ENCODE results near the gene IFI35. TPM values are rescaled to one million over a fixed set of nuclear protein-coding genes. Genes with fewer than 3 reads are reported as not detected.

The IFI35 gene
- total RNA-seq, 1 experiment from 2014 or later, result 42.6 TPM

- ATAC-seq, result peak; percentile 78
- no peak for DNase-seq (ENCODE audit: low read depth, low spot score)
- Histone ChIP-seq H3K9me3 (ENCODE audit: control insufficient read depth, insufficient read depth, low read depth, low read length) (no peaks in the 10 kb centered on the region), H3K4me1 (ENCODE audit: control insufficient read depth, insufficient read depth, low read length) (peaks cover 11% of the 10 kb centered on the region; the same call in 1 of the 2 replicates), H3K27ac (ENCODE audit: low read length) (no peak overlapping the region), H3K36me3 (ENCODE audit: control insufficient read depth, insufficient read depth, low read length) (peaks cover 5% of the 10 kb centered on the region), H3K27me3 (ENCODE audit: control insufficient read depth, insufficient read depth, low read length) (no peaks in the 10 kb centered on the region), H3K4me3 (ENCODE audit: low read depth in 2 of 2, low read length in 2 of 2) (no peak overlapping the region)
- intact Hi-C loops (cut with micrococcal nuclease; ENCODE audit: unreplicated experiment) (no loop called here), in situ Hi-C loops (cut with HindIII; ENCODE audit: low pct_unique_long_range_greater_than_20kb, low sequenced_read_pairs) (no loop called here)
- ChIA-PET POLR2A (no interaction called here), CTCF (interaction anchor here (0.6 kb wide), 1 partner anchor 8 kb away, joined by 3 read pairs; the partner anchor contains the start of gene RPL27)
- no TSS peak for BruUV-seq (replicated peaks)
- no peak for TF ChIP-seq SIN3A (IDR thresholded peaks at IDR 0.05; ENCODE audit: borderline replicate concordance, insufficient read depth, low read depth, low read length)
Measured at GRCh38 chr17:42989726-42990652, 16.6 kb upstream of the IFI35 start.

DNA sequence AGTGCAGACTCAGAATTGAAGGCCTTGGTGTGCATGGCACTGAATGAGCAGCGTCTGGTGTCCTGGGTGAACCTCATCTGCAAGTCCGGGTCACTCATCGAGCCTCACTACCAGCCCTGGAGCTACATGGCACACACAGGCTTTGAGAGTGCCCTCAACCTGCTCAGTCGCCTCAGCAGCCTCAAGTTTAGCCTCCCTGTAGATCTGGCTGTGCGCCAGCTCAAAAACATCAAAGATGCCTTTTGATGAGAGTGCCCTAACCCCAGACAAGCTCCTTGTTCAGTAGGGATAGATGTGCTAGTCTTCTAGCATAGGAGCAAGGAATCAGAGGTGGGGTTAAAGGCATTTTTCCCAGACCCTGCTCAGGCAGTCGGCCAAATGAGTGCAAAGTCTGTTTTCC is 15.1 kb upstream of the IFI35 start:
- peaks cover 11% of the 10 kb centered on the region; the same call in 1 of the 2 replicates for H3K4me1 ChIP-seq (ENCODE audit: control insufficient read depth, insufficient read depth, low read length)
- H3K9me3 ChIP-seq (ENCODE audit: control insufficient read depth, insufficient read depth, low read depth, low read length), result no peaks in the 10 kb centered on the region
- H3K27me3 ChIP-seq (ENCODE audit: control insufficient read depth, insufficient read depth, low read length), result no peaks in the 10 kb centered on the region
- ChIA-PET CTCF (interaction anchor here (0.6 kb wide), 1 partner anchor 222 kb away, joined by 3 read pairs; no protein-coding TSS in a partner anchor), POLR2A (no interaction called here)
- in situ Hi-C loops (cut with HindIII; ENCODE audit: low pct_unique_long_range_greater_than_20kb, low sequenced_read_pairs) (no loop called here), intact Hi-C loops (cut with micrococcal nuclease; ENCODE audit: unreplicated experiment) (no loop called here)
- no peak overlapping the region for H3K4me3 ChIP-seq (ENCODE audit: low read depth in 2 of 2, low read length in 2 of 2)
- TF ChIP-seq POLR2AphosphoS5 (IDR thresholded peaks at IDR 0.05; ENCODE audit: low read depth, low read length), result no peak
- TF ChIP-seq, protein P1, sequence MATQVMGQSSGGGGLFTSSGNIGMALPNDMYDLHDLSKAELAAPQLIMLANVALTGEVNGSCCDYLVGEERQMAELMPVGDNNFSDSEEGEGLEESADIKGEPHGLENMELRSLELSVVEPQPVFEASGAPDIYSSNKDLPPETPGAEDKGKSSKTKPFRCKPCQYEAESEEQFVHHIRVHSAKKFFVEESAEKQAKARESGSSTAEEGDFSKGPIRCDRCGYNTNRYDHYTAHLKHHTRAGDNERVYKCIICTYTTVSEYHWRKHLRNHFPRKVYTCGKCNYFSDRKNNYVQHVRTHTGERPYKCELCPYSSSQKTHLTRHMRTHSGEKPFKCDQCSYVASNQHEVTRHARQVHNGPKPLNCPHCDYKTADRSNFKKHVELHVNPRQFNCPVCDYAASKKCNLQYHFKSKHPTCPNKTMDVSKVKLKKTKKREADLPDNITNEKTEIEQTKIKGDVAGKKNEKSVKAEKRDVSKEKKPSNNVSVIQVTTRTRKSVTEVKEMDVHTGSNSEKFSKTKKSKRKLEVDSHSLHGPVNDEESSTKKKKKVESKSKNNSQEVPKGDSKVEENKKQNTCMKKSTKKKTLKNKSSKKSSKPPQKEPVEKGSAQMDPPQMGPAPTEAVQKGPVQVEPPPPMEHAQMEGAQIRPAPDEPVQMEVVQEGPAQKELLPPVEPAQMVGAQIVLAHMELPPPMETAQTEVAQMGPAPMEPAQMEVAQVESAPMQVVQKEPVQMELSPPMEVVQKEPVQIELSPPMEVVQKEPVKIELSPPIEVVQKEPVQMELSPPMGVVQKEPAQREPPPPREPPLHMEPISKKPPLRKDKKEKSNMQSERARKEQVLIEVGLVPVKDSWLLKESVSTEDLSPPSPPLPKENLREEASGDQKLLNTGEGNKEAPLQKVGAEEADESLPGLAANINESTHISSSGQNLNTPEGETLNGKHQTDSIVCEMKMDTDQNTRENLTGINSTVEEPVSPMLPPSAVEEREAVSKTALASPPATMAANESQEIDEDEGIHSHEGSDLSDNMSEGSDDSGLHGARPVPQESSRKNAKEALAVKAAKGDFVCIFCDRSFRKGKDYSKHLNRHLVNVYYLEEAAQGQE (IDR thresholded peaks at IDR 0.05; ENCODE audit: insufficient read depth in 1 of 2, low read depth in 2 of 2, low read length in 1 of 2), result no peak
- TF ChIP-seq TCF7L2 (IDR thresholded peaks at IDR 0.05; ENCODE audit: low read depth, low read length), result no peak
- TF ChIP-seq, protein P2, sequence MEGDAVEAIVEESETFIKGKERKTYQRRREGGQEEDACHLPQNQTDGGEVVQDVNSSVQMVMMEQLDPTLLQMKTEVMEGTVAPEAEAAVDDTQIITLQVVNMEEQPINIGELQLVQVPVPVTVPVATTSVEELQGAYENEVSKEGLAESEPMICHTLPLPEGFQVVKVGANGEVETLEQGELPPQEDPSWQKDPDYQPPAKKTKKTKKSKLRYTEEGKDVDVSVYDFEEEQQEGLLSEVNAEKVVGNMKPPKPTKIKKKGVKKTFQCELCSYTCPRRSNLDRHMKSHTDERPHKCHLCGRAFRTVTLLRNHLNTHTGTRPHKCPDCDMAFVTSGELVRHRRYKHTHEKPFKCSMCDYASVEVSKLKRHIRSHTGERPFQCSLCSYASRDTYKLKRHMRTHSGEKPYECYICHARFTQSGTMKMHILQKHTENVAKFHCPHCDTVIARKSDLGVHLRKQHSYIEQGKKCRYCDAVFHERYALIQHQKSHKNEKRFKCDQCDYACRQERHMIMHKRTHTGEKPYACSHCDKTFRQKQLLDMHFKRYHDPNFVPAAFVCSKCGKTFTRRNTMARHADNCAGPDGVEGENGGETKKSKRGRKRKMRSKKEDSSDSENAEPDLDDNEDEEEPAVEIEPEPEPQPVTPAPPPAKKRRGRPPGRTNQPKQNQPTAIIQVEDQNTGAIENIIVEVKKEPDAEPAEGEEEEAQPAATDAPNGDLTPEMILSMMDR (IDR thresholded peaks at IDR 0.05), result no peak
- no peak for TF ChIP-seq SIN3A (IDR thresholded peaks at IDR 0.05; ENCODE audit: borderline replicate concordance, insufficient read depth, low read depth, low read length)
- BruUV-seq (replicated peaks), result no TSS peak
- DNase-seq (ENCODE audit: low read depth, low spot score) (no peak), ATAC-seq (no peak)
- peaks cover 5% of the 10 kb centered on the region for H3K36me3 ChIP-seq (ENCODE audit: control insufficient read depth, insufficient read depth, low read length)
- no peak overlapping the region for H3K27ac ChIP-seq (ENCODE audit: low read length)

DNA sequence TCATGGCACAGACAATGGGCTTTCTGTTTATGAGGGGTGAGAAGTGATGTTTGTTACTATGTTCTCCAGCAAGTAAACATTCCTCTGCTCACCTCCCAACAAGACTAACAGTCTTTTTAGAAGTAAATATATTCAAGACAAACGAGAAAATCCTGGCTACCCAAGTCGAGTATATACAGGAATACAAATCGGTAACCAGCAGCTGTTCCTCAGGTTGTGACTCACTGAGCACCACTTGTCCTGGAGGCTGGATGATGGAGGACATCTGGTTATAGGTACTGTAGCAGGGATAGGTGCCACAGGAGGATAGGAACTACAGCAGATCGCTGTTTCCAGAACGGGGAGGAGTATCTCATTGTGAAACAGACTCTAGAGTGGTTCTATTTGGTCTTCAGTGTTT is 13.7 kb upstream of the IFI35 start:
- ATAC-seq (no peak), DNase-seq (ENCODE audit: low read depth, low spot score) (no peak)
- Histone ChIP-seq H3K27me3 (ENCODE audit: control insufficient read depth, insufficient read depth, low read length) (no peaks in the 10 kb centered on the region), H3K4me1 (ENCODE audit: control insufficient read depth, insufficient read depth, low read length) (peaks cover 18% of the 10 kb centered on the region), H3K4me3 (ENCODE audit: low read depth in 2 of 2, low read length in 2 of 2) (no peak overlapping the region), H3K36me3 (ENCODE audit: control insufficient read depth, insufficient read depth, low read length) (peaks cover 5% of the 10 kb centered on the region), H3K9me3 (ENCODE audit: control insufficient read depth, insufficient read depth, low read depth, low read length) (no peaks in the 10 kb centered on the region), H3K27ac (ENCODE audit: low read length) (no peak overlapping the region)
- ChIA-PET POLR2A (no interaction called here), CTCF (no interaction called here)
- BruUV-seq (replicated peaks), result TSS peak; percentile 71
- TF ChIP-seq SIN3A (IDR thresholded peaks at IDR 0.05; ENCODE audit: borderline replicate concordance, insufficient read depth, low read depth, low read length), result no peak
- TF ChIP-seq, protein P2 (IDR thresholded peaks at IDR 0.05), result no peak
- no peak for TF ChIP-seq POLR2AphosphoS5 (IDR thresholded peaks at IDR 0.05; ENCODE audit: low read depth, low read length)
- TF ChIP-seq, protein P1 (IDR thresholded peaks at IDR 0.05; ENCODE audit: insufficient read depth in 1 of 2, low read depth in 2 of 2, low read length in 1 of 2), result no peak
- TF ChIP-seq TCF7L2 (IDR thresholded peaks at IDR 0.05; ENCODE audit: low read depth, low read length), result no peak
- intact Hi-C loops (cut with micrococcal nuclease; ENCODE audit: unreplicated experiment) (no loop called here), in situ Hi-C loops (cut with HindIII; ENCODE audit: low pct_unique_long_range_greater_than_20kb, low sequenced_read_pairs) (no loop called here)

Data from Panc1 (cell line).